ENCODE results near the gene FTSJ3.

- no peak for TF ChIP-seq POLR2A (IDR thresholded peaks at IDR 0.05; ENCODE audit: low read length)
- TF ChIP-seq GATA1 (IDR thresholded peaks at IDR 0.05; ENCODE audit: low read depth, low read length) = no peak
Observed at GRCh38 chr17:63823659-63824331, 3.7 kb downstream of the FTSJ3 start.

All from erythroblast (primary cell).